ENCODE data around the gene CHST9. TPM values are rescaled to one million over a fixed set of nuclear protein-coding genes. Genes with fewer than 3 reads are reported as not detected.

CHST9 gene
- total and polyA plus RNA-seq, 2 experiments from 2014 or later, result 15.5 to 16.8 TPM

DNA sequence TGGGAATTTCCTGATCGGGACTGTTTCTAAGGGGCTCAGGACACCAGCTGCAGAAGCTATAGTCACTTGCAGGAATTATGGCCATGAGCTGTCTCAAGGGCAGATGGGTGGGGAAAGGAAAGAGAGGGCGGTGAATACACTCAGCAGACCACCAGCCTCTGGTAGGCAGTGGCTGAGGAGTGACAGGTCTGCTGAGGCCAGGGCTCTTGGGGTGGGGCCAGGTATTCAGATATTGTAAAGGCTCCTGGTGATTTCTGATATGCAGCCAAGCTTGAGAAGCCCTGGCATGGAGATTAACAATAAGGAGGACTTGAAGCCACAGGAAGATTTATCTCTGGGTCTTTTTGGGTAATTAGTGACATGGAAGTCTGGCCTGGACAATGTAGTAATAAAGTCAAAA is 174.3 kb downstream of the CHST9 start (continued):
- TF ChIP-seq, protein P1, sequence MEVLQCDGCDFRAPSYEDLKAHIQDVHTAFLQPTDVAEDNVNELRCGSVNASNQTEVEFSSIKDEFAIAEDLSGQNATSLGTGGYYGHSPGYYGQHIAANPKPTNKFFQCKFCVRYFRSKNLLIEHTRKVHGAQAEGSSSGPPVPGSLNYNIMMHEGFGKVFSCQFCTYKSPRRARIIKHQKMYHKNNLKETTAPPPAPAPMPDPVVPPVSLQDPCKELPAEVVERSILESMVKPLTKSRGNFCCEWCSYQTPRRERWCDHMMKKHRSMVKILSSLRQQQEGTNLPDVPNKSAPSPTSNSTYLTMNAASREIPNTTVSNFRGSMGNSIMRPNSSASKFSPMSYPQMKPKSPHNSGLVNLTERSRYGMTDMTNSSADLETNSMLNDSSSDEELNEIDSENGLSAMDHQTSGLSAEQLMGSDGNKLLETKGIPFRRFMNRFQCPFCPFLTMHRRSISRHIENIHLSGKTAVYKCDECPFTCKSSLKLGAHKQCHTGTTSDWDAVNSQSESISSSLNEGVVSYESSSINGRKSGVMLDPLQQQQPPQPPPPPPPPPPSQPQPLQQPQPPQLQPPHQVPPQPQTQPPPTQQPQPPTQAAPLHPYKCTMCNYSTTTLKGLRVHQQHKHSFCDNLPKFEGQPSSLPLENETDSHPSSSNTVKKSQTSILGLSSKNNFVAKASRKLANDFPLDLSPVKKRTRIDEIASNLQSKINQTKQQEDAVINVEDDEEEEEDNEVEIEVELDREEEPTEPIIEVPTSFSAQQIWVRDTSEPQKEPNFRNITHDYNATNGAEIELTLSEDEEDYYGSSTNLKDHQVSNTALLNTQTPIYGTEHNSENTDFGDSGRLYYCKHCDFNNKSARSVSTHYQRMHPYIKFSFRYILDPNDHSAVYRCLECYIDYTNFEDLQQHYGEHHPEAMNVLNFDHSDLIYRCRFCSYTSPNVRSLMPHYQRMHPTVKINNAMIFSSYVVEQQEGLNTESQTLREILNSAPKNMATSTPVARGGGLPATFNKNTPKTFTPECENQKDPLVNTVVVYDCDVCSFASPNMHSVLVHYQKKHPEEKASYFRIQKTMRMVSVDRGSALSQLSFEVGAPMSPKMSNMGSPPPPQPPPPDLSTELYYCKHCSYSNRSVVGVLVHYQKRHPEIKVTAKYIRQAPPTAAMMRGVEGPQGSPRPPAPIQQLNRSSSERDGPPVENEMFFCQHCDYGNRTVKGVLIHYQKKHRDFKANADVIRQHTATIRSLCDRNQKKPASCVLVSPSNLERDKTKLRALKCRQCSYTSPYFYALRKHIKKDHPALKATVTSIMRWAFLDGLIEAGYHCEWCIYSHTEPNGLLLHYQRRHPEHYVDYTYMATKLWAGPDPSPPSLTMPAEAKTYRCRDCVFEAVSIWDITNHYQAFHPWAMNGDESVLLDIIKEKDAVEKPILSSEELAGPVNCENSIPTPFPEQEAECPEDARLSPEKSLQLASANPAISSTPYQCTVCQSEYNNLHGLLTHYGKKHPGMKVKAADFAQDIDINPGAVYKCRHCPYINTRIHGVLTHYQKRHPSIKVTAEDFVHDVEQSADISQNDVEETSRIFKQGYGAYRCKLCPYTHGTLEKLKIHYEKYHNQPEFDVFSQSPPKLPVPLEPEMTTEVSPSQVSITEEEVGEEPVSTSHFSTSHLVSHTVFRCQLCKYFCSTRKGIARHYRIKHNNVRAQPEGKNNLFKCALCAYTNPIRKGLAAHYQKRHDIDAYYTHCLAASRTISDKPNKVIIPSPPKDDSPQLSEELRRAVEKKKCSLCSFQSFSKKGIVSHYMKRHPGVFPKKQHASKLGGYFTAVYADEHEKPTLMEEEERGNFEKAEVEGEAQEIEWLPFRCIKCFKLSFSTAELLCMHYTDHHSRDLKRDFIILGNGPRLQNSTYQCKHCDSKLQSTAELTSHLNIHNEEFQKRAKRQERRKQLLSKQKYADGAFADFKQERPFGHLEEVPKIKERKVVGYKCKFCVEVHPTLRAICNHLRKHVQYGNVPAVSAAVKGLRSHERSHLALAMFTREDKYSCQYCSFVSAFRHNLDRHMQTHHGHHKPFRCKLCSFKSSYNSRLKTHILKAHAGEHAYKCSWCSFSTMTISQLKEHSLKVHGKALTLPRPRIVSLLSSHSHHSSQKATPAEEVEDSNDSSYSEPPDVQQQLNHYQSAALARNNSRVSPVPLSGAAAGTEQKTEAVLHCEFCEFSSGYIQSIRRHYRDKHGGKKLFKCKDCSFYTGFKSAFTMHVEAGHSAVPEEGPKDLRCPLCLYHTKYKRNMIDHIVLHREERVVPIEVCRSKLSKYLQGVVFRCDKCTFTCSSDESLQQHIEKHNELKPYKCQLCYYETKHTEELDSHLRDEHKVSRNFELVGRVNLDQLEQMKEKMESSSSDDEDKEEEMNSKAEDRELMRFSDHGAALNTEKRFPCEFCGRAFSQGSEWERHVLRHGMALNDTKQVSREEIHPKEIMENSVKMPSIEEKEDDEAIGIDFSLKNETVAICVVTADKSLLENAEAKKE (CRISPR knock-in tag; IDR thresholded peaks at IDR 0.05), result no peak
- TF ChIP-seq JUNB (IDR thresholded peaks at IDR 0.05; ENCODE audit: unreplicated experiment) (no peak), ZNF331 (CRISPR knock-in tag; IDR thresholded peaks at IDR 0.05; ENCODE audit: low read depth) (no peak), REST (IDR thresholded peaks at IDR 0.05; ENCODE audit: unreplicated experiment) (no peak)

DNA sequence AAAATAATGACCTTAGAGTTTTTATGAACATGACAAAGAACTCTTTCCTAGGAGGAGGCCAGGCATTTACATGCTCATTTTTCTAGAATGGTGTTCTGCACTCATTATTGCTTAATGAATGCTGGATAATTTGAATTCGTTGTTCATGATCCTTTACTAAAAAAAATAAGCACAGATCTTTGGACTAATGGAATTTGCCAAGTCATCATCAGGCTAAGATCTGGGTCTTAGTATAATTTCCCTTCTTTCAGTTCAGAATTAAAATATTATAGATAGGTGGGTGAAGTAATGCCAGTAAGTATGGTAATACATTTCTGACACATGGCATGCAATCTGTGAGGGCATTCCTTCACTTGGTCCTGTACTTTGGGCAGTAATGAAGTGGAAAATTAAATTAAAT is 175.8 kb downstream of the CHST9 start:
- Histone ChIP-seq H3K27ac (ENCODE audit: low read depth) (0 out of 2 replicates have a peak overlapping the region, but pooled peaks have one; percentile 13), H3K36me3 (ENCODE audit: insufficient read depth) (no peaks in the 10 kb centered on the region), H4K20me1 (replicated peaks; ENCODE audit: insufficient read depth) (no peaks in the 10 kb centered on the region), H3K79me2 (replicated peaks; ENCODE audit: insufficient read depth) (no peaks in the 10 kb centered on the region), H3K4me1 (ENCODE audit: insufficient read depth) (peaks cover 10% of the 10 kb centered on the region; the same call in 1 of the 2 replicates), H3K27me3 (ENCODE audit: insufficient read depth) (no peaks in the 10 kb centered on the region), H3K4me2 (no peak overlapping the region), H2AFZ (no peak overlapping the region), H3K9me2 (ENCODE audit: insufficient read depth) (0 out of 2 replicates have a peak, but pooled peaks cover 3% of the 10 kb centered on the region), H3F3A (replicated peaks; ENCODE audit: low read depth) (no peaks in the 10 kb centered on the region), H3K4me3 (no peak overlapping the region)
- no peak for ATAC-seq
- Mint-ChIP-seq H3K36me3 (ENCODE audit: low read depth) (no peaks in the 10 kb centered on the region; the same call in 2 of the 3 replicates), H3K9me3 (no peaks in the 10 kb centered on the region), H3K27ac (no peak overlapping the region), H3K4me3 (no peak overlapping the region), H3K4me1 (peaks cover 11% of the 10 kb centered on the region), H3K27me3 (ENCODE audit: insufficient read depth, low read depth, poor library complexity) (no peaks in the 10 kb centered on the region)
- DNase-seq (ENCODE audit: low spot score), result no peak
- TF ChIP-seq, protein P2, sequence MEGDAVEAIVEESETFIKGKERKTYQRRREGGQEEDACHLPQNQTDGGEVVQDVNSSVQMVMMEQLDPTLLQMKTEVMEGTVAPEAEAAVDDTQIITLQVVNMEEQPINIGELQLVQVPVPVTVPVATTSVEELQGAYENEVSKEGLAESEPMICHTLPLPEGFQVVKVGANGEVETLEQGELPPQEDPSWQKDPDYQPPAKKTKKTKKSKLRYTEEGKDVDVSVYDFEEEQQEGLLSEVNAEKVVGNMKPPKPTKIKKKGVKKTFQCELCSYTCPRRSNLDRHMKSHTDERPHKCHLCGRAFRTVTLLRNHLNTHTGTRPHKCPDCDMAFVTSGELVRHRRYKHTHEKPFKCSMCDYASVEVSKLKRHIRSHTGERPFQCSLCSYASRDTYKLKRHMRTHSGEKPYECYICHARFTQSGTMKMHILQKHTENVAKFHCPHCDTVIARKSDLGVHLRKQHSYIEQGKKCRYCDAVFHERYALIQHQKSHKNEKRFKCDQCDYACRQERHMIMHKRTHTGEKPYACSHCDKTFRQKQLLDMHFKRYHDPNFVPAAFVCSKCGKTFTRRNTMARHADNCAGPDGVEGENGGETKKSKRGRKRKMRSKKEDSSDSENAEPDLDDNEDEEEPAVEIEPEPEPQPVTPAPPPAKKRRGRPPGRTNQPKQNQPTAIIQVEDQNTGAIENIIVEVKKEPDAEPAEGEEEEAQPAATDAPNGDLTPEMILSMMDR (conservative IDR thresholded peaks at IDR 0.05; ENCODE audit: low read depth in 2 of 2), result no peak
- TF ChIP-seq ZNF331 (CRISPR knock-in tag; IDR thresholded peaks at IDR 0.05; ENCODE audit: low read depth) (no peak), EZH2 (IDR thresholded peaks at IDR 0.05; ENCODE audit: low read depth, unreplicated experiment) (no peak), POLR2AphosphoS5 (IDR thresholded peaks at IDR 0.05; ENCODE audit: low read depth) (no peak), JUNB (IDR thresholded peaks at IDR 0.05; ENCODE audit: unreplicated experiment) (no peak)
- TF ChIP-seq, protein P3, sequence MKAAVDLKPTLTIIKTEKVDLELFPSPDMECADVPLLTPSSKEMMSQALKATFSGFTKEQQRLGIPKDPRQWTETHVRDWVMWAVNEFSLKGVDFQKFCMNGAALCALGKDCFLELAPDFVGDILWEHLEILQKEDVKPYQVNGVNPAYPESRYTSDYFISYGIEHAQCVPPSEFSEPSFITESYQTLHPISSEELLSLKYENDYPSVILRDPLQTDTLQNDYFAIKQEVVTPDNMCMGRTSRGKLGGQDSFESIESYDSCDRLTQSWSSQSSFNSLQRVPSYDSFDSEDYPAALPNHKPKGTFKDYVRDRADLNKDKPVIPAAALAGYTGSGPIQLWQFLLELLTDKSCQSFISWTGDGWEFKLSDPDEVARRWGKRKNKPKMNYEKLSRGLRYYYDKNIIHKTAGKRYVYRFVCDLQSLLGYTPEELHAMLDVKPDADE (IDR thresholded peaks at IDR 0.05), result no peak
